ENCODE results near the gene MOCS2. TPM values are rescaled to one million over a fixed set of nuclear protein-coding genes. Genes with fewer than 3 reads are reported as not detected.
"Not testable (repeated sequence)": the region's sequence is repeated elsewhere in the genome, so short reads cannot be mapped to it uniquely, and the experiment has no call there.

The MOCS2 gene
- 37.4 and 44.2 TPM in 2 replicates for total RNA-seq (2014; rRNA removed; shearing (Covaris generic))

- H3K27ac ChIP-seq = peak within 1 kb of the TSS; percentile 51
Observed at GRCh38 chr5:53109443-53110127, at the start of gene MOCS2. MOCS2 (minus strand) TSS chr5:53109757; CDS start chr5:53107174, 2,583 bp downstream.

DNA sequence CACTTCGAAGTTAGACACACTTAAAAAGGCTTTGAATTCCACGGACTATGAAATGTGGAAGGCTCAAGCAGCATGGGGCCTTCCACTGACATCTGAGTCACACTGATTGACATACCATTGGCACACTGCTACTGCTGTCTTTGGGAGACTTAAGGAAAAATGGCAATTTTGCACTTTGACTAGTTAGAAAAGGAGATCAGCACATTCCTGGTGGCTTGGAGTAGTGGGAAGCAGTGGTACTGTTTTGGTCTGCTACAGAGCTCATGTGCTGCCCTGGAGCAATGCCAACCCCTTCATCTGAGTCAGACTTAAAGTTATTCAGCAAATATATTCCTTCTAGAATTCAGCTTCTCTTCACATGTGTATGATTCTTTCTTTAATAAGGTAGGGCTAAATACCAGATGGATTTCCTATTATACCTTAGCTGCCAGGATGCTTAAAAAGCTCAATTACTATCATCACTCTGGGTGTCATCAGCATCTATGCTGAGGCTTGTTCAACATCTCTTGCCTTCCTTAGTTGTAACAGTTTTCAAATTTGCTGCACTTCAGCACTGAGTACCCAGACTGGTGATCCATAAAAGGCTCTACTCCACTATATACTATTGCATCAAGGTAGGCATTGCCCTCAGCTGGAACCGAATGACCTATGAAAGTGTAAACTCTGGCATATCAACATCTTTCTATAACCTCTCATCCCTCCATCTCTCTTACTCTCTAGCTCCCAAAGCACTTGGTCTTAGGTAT lies 42.3 kb upstream of the MOCS2 start:
- H3K27ac ChIP-seq = no peak overlapping the region
- no peaks in the 10 kb centered on the region for H3K9me3 ChIP-seq (replicated peaks)
- H3K4me3 ChIP-seq = no peak overlapping the region
- H3K36me3 ChIP-seq = no peaks in the 10 kb centered on the region
- H3K27me3 ChIP-seq = no peaks in the 10 kb centered on the region
- DNase-seq = peak in 1 of 2 experiments; percentile 8
- no peaks in the 10 kb centered on the region for H3K4me1 ChIP-seq

More at GRCh38 chr5:53109443-53110127, at the start of gene MOCS2:
- peak within 1 kb of the TSS; percentile 64 for H3K4me3 ChIP-seq
- DNase-seq = peak; percentile 89 to 94
- H3K36me3 ChIP-seq = peaks cover 8% of the 10 kb centered on the region
- H3K4me1 ChIP-seq = peaks cover 4% of the 10 kb centered on the region; the same call in 1 of the 2 replicates
- H3K27me3 ChIP-seq = no peaks in the 10 kb centered on the region
- no peaks in the 10 kb centered on the region for H3K9me3 ChIP-seq (replicated peaks)

DNA sequence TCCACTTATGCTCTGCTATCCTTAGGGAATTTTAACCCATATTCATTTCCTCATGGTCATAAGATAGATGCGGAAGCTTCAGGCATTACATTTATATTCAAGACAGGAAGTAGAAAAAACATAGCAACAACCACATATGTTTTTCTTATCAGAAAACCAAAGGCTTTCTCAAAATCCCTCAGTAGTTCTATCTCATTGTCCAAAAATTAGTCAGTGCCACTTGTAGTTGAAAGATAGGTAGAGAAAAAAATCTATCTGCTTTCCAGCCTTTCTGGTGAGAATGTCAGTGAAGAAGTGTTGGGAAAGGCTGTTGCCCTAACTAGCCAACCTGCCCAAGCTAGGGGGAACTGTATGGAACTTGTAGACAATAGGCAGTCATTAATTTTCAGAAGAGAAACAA lies 23.5 kb upstream of the MOCS2 start:
- Histone ChIP-seq H3K27me3 (no peaks in the 10 kb centered on the region), H3K36me3 (no peaks in the 10 kb centered on the region), H3K4me1 (no peaks in the 10 kb centered on the region)

DNA sequence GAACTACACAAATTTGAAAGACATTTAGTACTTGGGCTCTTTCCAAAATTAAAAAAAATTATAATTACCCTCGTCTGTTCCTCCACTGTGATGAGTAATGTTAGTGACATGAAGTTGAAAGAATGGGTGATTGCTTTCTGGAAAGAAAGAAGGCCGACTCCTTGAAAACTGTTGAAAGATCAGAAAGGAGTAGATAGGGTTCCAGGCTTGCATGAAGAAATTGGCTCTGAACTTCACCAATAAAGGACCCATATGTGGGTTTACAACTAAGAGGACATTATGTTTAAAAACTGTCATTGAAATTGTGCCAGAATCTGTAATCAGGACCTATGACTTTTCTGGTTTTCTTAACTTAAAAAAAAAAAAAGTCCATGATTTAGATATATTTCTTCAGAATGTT lies 20.7 kb upstream of the MOCS2 start:
- no peaks in the 10 kb centered on the region for H3K36me3 ChIP-seq
- H3K27ac ChIP-seq = no peak overlapping the region
- no peak for DNase-seq
- no peaks in the 10 kb centered on the region for H3K9me3 ChIP-seq (replicated peaks)
- H3K4me3 ChIP-seq = no peak overlapping the region
- H3K27me3 ChIP-seq = no peaks in the 10 kb centered on the region
- no peaks in the 10 kb centered on the region for H3K4me1 ChIP-seq

More for the DNA sequence above, 23.5 kb upstream of the MOCS2 start:
- DNase-seq = no peak
- no peaks in the 10 kb centered on the region for H3K9me3 ChIP-seq (replicated peaks)
- H3K27ac ChIP-seq = no peak overlapping the region
- H3K4me3 ChIP-seq = no peak overlapping the region

- Histone ChIP-seq H3K27ac (no peak overlapping the region), H3K27me3 (no peaks in the 10 kb centered on the region), H3K36me3 (no peaks in the 10 kb centered on the region), H3K9me3 (replicated peaks) (no peaks in the 10 kb centered on the region), H3K4me3 (no peak overlapping the region), H3K4me1 (no peaks in the 10 kb centered on the region)
- no peak for DNase-seq
Observed at GRCh38 chr5:53128481-53128880, 18.9 kb upstream of the MOCS2 start.

- no peak overlapping the region for H3K27ac ChIP-seq
- DNase-seq = no peak
- H3K9me3 ChIP-seq (replicated peaks) = no peaks in the 10 kb centered on the region
- no peak overlapping the region for H3K4me3 ChIP-seq
- no peaks in the 10 kb centered on the region for H3K4me1 ChIP-seq
- H3K36me3 ChIP-seq = no peaks in the 10 kb centered on the region
- H3K27me3 ChIP-seq = no peaks in the 10 kb centered on the region
Observed at GRCh38 chr5:53127107-53127506, 17.6 kb upstream of the MOCS2 start.

GRCh38 chr5:53126521-53126920 lies 17.0 kb upstream of the MOCS2 start:
- Histone ChIP-seq H3K27ac (no peak overlapping the region), H3K27me3 (no peaks in the 10 kb centered on the region), H3K4me3 (no peak overlapping the region), H3K36me3 (no peaks in the 10 kb centered on the region), H3K4me1 (no peaks in the 10 kb centered on the region), H3K9me3 (replicated peaks) (no peaks in the 10 kb centered on the region)
- DNase-seq = no peak

- Histone ChIP-seq H3K4me1 (no peaks in the 10 kb centered on the region), H3K36me3 (no peaks in the 10 kb centered on the region), H3K27ac (no peak overlapping the region), H3K4me3 (no peak overlapping the region), H3K9me3 (replicated peaks) (no peaks in the 10 kb centered on the region), H3K27me3 (no peaks in the 10 kb centered on the region)
- peak in 1 of 2 experiments; percentile 13 for DNase-seq
Observed at GRCh38 chr5:53123702-53124101, 14.1 kb upstream of the MOCS2 start.

GRCh38 chr5:53120165-53120564 lies 10.6 kb upstream of the MOCS2 start:
- Histone ChIP-seq H3K9me3 (replicated peaks) (no peaks in the 10 kb centered on the region), H3K4me1 (no peaks in the 10 kb centered on the region), H3K27me3 (no peaks in the 10 kb centered on the region), H3K36me3 (no peaks in the 10 kb centered on the region), H3K4me3 (no peak overlapping the region), H3K27ac (no peak overlapping the region)
- DNase-seq = no peak

DNA sequence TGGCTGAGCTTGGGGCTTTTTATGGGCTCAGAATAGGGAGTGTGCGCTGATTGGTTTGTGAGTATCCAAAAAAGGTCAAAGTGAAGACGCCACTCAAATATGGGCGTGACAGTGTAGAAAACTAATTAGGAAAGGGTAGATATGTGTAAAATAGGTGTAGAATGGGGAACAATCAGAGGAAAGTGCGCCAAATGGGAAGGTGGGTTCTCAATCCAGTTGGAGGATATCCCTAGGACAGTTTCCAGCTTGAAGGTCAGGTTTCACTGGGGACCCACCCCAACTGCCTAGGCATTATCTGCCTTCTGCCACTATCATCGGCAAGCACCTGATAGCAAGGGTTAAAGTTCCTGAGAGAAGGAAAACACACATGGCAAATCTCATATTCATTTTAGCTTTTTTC lies 9.3 kb upstream of the MOCS2 start:
- Histone ChIP-seq H3K4me3 (no peak overlapping the region), H3K4me1 (no peaks in the 10 kb centered on the region), H3K27ac (no peak overlapping the region), H3K36me3 (no peaks in the 10 kb centered on the region), H3K27me3 (no peaks in the 10 kb centered on the region), H3K9me3 (replicated peaks) (no peaks in the 10 kb centered on the region)
- no peak for DNase-seq

DNA sequence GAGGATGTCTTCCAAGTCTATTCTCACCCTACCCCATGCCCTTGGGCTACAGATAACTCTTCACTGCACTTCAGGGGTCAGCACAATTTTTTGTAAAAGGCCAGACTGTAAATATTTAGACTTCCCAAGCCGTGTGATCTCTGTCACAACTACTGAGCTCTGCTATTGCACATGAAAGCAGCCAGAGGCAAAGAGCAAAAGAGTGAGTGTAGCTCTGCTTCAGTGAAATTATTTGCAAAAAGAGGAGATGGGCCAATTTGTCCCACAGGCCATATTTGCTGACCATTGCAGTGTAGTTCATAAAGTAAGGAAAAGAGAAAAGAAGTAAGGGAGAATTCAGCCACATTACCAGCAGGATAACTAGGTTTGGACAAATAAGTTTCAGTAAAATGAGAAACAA lies 7.0 kb upstream of the MOCS2 start:
- Histone ChIP-seq H3K9me3 (replicated peaks) (no peaks in the 10 kb centered on the region), H3K36me3 (no peaks in the 10 kb centered on the region), H3K4me1 (peaks cover 4% of the 10 kb centered on the region; the same call in 1 of the 2 replicates), H3K27ac (no peak overlapping the region), H3K27me3 (no peaks in the 10 kb centered on the region), H3K4me3 (no peak overlapping the region)
- DNase-seq = no peak

- DNase-seq = no peak
- H3K27ac ChIP-seq = no peak overlapping the region
- no peak overlapping the region for H3K4me3 ChIP-seq
- no peaks in the 10 kb centered on the region for H3K36me3 ChIP-seq
- H3K9me3 ChIP-seq (replicated peaks) = no peaks in the 10 kb centered on the region
- H3K27me3 ChIP-seq = no peaks in the 10 kb centered on the region
- H3K4me1 ChIP-seq = peaks cover 4% of the 10 kb centered on the region; the same call in 1 of the 2 replicates
Observed at GRCh38 chr5:53114988-53115387, 5.4 kb upstream of the MOCS2 start.

DNA sequence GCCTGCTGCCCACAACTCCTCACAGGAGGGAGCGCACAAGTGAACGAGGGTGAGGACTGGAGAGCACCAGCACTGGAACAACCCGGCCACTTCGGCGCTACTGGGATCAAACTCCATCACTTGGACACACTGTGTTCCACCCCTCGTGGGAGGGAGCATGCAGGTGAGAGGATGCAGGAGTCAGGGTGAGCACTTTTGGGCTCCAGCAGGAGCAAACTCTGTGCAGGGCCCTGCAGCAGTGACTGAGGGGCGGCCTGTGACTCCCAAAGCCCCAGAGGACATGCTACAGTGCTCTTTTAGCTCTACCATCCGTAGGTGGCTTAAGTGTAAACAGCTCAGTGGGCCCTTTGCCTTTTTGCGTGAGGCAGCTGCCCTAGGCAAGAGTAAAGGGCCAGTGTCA lies 4.4 kb upstream of the MOCS2 start:
- H3K4me3 ChIP-seq = no peak overlapping the region

DNA sequence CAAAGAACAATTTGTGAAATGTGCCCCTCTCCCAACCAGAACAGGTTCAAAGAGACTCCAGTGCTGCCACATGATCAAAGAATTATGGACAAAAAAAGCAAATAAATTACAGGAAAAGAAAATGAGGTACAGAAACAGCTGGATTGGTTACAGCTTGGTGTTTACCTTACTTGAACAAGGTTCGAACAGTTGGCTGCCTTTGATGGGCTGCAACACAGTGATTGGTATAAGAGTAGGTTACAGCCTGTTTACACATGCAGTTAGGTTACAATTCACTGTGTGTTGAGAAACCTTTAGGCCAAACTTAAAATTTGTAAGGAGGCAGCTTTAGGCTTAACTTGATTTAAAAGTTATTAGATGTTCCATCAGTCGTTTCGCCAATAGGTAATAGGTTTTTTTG lies 3.4 kb upstream of the MOCS2 start:
- Histone ChIP-seq H3K27ac (no peak overlapping the region), H3K9me3 (replicated peaks) (no peaks in the 10 kb centered on the region), H3K36me3 (no peaks in the 10 kb centered on the region), H3K4me1 (peaks cover 4% of the 10 kb centered on the region; the same call in 1 of the 2 replicates), H3K4me3 (no peak overlapping the region), H3K27me3 (no peaks in the 10 kb centered on the region)
- DNase-seq = peak in 1 of 2 experiments; percentile 23

More for the DNA sequence above, 4.4 kb upstream of the MOCS2 start:
- Histone ChIP-seq H3K27me3 (no peaks in the 10 kb centered on the region), H3K36me3 (no peaks in the 10 kb centered on the region), H3K4me1 (peaks cover 4% of the 10 kb centered on the region; the same call in 1 of the 2 replicates), H3K9me3 (replicated peaks) (no peaks in the 10 kb centered on the region), H3K27ac (no peak overlapping the region)
- DNase-seq = no peak

DNA sequence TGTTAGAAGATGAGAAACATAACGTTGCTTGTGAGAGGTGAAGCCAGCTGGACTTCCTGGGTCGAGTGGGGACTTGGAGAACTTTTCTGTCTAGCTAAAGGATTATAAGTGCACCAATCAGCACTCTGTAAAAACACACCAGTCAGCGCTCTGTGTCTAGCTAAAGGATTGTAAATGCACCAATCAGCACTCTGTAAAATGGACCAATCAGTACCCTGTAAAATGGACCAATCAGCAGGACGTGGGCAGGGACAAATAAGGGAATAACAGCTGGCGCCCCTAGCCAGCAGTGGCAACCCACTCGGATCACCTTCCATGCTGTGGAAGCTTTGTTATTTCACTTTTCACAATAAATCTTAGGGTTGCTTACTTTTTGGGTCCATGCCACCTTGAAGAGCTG lies 2.8 kb upstream of the MOCS2 start:
- H3K36me3 ChIP-seq; H3K9me3 ChIP-seq (replicated peaks); H3K4me1 ChIP-seq; H3K27me3 ChIP-seq; DNase-seq; H3K27ac ChIP-seq; H3K4me3 ChIP-seq: not testable (repeated sequence)

Measured in SJCRH30 (cell line).